SK-N-MC (cell line): ENCODE results near the gene REXO5.

ENCODE experiments used
- EZH2 ChIP-seq: fragments of 200-600 bp; sonication (generic); IDR thresholded peaks from one replicate; pipeline ENCODE4 v1.6.1; 2017; ENCODE audit warnings: antibody characterized with exemption
- FOXP2 ChIP-seq: optimal IDR thresholded peaks from 2 replicates; pipeline ENCODE3; 2011; ENCODE audit warnings: mild to moderate bottlenecking, moderate library complexity; ENCODE audit not compliant: insufficient read depth; ENCODE audit errors: extremely low read length, control extremely low read depth
- POLR2AphosphoS5 ChIP-seq: IDR thresholded peaks from 2 replicates; pipeline ENCODE4 v1.6.1; 2012; ENCODE audit warnings: mild to moderate bottlenecking, low read depth, low read length, borderline replicate concordance

GRCh38 chr16:20875355-20875650 is 69.0 kb downstream of the REXO5 start:
- TF ChIP-seq POLR2AphosphoS5 = no peak
- no peak for TF ChIP-seq EZH2
- TF ChIP-seq FOXP2 = no peak
